Fibroblast of the conjunctiva (primary cell): Measurements from ENCODE around the gene CTNNBL1.

Experiments
- DNase-seq: peaks from one replicate; pipeline ENCODE4 v3.0.0-alpha.2; 2010; ENCODE audit warnings: low read depth

CTNNBL1 gene

GRCh38 chr20:37777012-37777950 lies 83.5 kb downstream of the CTNNBL1 start:
- no peak for DNase-seq

- no peak for DNase-seq
These were observed 84.3 kb downstream of the CTNNBL1 start for GRCh38 chr20:37777988-37778659.

- DNase-seq: no peak
These were observed 87.8 kb downstream of the CTNNBL1 start for GRCh38 chr20:37781626-37782025.

- no peak for DNase-seq
These were observed 92.2 kb downstream of the CTNNBL1 start for GRCh38 chr20:37786043-37786442.

GRCh38 chr20:37789408-37789807 lies 95.6 kb downstream of the CTNNBL1 start:
- no peak for DNase-seq

- DNase-seq: no peak
These were observed 97.1 kb downstream of the CTNNBL1 start for GRCh38 chr20:37790900-37791299.

- DNase-seq: no peak
These were observed 102.3 kb downstream of the CTNNBL1 start for GRCh38 chr20:37796121-37796520.

GRCh38 chr20:37796733-37797132 lies 102.9 kb downstream of the CTNNBL1 start:
- no peak for DNase-seq

- DNase-seq: no peak
These were observed 103.9 kb downstream of the CTNNBL1 start for GRCh38 chr20:37797669-37798175.

GRCh38 chr20:37798312-37798711 lies 104.5 kb downstream of the CTNNBL1 start:
- DNase-seq: no peak

GRCh38 chr20:37800618-37801017 lies 106.8 kb downstream of the CTNNBL1 start:
- DNase-seq: no peak

GRCh38 chr20:37801921-37802320 lies 108.1 kb downstream of the CTNNBL1 start:
- DNase-seq: no peak

GRCh38 chr20:37803438-37804307 lies 109.8 kb downstream of the CTNNBL1 start:
- DNase-seq: no peak

- no peak for DNase-seq
These were observed 111.0 kb downstream of the CTNNBL1 start for GRCh38 chr20:37804584-37805566.

GRCh38 chr20:37807471-37808232 lies 113.8 kb downstream of the CTNNBL1 start:
- no peak for DNase-seq

- no peak for DNase-seq
These were observed 114.6 kb downstream of the CTNNBL1 start for GRCh38 chr20:37808233-37809070.

GRCh38 chr20:37810027-37810426 lies 116.2 kb downstream of the CTNNBL1 start:
- no peak for DNase-seq

- DNase-seq: no peak
These were observed 122.2 kb downstream of the CTNNBL1 start for GRCh38 chr20:37816003-37816402.

- DNase-seq: no peak
These were observed 122.9 kb downstream of the CTNNBL1 start for GRCh38 chr20:37816726-37817125.
